GM21360 (cell line): ENCODE data around the gene APLF.
"Not testable (repeated sequence)": the region's sequence is repeated elsewhere in the genome, so short reads cannot be mapped to it uniquely, and the experiment has no call there.

Source experiments
- ATAC-seq: cut with Tn5 transposase; IDR thresholded peaks from one replicate; pipeline ENCODE4 v1.9.1; 2021; ENCODE audit warnings: mild to moderate bottlenecking, moderate library complexity; ENCODE audit not compliant: unreplicated experiment

The APLF gene

DNA sequence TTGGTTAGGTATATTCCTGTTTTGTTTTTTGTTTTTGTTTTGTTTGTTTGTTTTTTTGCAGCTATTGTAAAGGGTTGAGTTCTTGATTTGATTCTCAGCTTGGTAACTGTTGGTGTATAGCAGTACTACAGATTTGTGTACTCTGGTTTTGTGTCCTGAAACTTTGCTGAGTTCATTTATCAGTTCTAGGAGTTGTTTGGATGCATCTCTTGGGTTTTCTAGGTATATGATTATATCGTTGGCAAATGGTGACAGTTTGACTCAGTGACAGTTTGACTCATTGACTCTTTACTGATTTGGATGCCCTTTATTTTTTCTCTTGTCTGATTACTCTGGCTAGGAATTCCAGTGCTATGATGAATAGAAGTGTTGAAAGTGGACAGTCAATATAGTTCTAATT lies 53.7 kb downstream of the APLF start:
- ATAC-seq: no peak

DNA sequence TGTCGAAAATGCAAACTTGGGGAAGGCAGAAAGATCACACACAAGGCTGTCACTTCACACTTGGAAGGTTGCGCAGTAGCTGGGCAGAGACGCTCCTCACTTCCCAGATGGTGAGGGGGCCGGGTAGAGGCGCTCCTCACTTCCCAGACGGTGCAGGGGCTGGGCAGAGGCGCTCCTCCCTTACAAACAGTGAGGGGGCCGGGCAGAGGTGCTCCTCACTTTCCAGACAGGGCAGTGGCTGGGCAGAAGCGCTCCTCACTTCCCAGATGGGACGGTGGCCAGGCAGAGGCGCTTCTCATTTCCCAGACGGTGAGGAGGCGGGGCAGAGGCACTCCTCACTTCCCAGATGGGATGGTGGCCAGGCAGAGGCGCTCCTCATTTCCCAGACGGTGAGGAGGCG lies 59.6 kb downstream of the APLF start:
- not testable (repeated sequence) for ATAC-seq

DNA sequence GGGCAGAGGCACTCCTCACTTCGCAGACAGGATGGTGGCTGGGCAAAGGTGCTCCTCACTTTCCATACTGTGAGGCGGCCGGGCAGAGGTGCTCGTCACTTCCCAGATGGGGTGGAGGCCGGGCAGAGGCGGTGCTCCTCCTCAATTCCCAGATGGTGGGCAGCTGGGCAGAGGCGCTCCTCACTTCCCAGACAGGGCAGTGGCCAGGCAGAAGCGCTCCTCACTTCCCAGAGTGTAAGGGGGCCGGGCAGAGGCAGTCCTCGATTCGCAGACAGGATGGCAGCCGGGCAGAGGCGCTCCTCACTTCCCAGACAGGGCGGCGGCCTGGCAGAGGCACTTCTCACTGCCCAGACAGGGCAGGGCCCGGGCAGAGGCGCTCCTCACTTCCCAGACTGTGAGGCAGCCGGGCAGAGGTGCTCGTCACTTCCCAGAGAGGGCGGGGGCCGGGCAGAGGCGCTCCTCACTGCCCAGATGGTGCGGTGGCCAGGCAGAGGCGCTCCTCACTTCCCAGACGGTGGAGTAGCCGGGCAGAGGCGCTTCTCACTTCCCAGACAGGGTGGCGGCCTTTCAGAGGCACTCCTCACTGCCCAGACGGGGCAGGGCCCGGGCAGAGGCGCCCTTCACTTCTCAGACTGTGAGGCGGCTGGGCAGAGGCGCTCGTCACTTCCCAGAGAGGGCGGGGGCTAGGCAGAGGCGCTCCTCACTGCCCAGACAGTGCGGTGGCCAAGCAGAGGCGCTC lies 60.1 kb downstream of the APLF start:
- not testable (repeated sequence) for ATAC-seq

DNA sequence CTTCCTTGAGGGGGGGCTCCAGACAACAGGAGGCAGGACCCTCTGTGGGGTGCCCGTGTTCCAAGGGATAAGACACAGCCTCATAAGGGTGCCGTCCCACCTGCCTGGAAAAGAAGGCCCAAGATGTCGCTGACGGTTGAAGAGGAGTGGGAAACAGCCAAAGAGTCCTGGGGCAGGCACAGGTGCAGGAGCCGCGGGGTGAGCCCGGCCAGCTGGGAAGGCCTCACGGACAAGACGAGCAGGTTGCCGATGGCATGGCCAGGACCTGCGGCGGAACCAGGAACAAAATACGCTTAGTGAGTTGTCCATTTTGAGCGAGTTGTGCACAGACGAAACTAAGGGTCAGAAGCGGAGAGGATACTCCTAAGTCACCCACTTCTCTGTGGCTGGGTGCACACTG lies 61.8 kb downstream of the APLF start:
- ATAC-seq: not testable (repeated sequence)

DNA sequence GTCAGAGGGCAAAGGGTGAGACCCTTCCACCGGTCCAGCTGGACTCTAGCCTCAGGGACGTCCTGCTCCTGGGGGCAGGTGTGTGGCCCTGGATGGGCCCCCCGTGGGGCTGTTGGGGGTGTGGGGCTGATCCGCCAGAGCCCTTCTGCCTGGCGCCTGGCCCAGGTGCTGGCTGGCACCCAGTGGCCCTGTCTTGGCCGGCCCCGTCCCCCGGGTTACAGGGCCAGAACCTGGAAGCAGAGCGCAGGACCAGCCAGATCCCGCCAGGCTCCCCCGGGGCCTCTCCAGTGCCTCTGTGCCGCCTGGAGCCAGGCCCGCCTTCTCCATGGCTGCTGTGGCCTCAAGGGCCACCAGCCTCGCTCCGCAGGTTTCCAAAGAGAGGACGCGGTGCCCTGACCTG lies 62.3 kb downstream of the APLF start:
- ATAC-seq: not testable (repeated sequence)

DNA sequence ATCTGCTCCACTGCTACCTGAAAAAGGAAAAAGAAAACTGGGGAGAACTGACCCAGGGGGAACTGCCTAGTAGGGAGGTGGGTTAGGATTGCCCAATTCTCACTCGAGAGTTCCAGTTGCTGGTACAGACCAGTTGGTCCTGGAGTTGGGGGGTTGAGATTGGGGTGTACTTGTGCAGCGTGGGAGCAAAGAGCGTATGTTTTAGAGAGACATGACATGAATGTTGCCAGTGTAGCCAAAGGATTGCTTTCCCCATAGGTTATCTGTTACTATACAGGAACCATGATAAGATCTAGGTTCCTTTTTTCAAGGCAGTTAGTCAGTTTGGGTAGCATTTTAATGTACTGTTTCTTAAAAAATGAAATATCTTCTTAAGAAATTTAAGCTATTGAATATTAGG lies 68.6 kb downstream of the APLF start:
- no peak for ATAC-seq

DNA sequence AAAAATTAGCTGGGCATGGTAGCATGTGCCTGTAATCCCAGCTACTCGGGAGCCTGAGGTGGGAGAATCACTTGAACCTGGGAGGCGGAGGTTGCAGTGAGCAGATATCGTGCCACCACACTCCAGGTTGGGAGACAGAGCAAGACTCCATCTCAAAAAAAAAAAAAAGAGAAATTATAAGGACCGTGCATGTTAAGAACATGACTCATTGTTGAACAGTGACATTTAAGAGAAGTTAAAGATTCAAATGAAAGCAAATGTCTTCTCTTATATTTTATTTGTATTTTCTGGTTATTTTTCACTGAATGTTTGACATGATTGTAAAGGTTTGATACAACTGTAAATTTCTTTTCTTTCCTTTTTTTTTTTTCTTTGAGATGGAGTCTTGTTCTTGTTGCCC lies 69.6 kb downstream of the APLF start:
- no peak for ATAC-seq

DNA sequence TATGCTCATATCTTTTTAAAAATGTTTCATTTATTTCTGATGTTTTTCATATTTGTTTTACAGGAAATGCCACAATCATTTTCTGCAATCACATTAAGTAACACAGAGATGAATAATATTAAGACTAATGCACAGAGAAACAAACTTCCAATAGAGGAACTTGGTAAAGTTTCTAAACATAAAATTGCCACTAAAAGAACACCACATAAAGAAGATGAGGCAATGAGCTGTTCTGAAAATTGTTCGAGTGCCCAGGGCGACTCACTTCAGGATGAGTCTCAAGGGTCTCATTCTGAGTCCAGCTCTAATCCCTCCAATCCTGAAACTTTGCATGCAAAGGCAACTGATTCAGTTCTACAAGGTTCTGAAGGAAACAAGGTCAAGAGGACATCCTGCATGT lies 70.4 kb downstream of the APLF start:
- no peak for ATAC-seq

DNA sequence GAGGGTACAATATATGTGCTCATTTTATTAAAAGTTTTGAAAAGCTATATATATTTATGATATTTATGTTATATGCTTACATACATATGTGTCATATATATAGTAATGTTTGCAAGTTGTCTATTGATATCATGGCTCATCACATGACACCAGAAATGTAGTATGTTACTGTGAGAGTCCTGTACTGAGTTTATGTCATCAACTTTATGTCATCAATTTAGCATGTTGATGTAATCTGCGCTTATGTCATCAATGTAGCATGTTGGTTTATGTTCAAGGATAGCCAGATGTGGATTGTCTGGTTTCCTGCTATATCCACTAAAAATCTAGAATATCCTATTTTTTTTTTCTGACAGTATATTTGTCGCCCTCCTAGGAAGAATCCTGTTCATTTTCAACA lies 77.4 kb downstream of the APLF start:
- no peak for ATAC-seq

DNA sequence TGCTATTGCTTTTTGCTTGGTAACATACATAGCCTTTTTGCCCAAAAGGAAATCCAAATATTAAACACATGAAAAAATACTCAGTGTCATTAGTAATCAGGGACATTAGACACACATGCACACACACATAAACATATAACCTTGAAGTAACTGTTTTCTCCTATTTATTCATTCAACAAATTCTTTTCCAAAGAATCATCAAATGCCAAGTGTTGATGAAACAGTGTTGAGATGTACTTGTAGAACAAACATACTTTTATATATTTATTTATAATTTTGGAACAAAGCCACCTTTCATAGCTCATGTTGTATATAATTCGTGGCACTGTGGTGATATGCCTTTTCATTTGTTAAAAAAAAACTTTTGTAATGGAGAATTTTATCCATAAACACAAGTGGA lies 81.0 kb downstream of the APLF start:
- no peak for ATAC-seq

DNA sequence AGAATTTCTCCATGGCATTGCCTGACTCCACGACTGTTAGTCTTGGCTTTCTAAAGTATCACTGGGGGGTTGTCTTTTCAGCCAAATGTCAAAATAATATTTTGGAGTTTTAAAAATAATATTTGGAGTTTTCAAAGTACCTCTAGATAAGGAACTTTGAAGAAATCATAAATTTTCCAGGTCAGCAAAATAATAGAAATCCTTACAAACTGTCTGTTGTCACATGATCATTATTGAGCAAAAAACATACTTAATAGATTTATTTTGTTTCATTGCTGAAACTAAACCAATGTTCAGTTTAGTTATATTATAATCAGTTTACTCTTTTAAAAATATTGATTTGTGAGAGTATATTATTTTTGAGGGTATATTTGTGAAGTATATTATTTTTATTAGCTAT lies 85.7 kb downstream of the APLF start:
- ATAC-seq: no peak

DNA sequence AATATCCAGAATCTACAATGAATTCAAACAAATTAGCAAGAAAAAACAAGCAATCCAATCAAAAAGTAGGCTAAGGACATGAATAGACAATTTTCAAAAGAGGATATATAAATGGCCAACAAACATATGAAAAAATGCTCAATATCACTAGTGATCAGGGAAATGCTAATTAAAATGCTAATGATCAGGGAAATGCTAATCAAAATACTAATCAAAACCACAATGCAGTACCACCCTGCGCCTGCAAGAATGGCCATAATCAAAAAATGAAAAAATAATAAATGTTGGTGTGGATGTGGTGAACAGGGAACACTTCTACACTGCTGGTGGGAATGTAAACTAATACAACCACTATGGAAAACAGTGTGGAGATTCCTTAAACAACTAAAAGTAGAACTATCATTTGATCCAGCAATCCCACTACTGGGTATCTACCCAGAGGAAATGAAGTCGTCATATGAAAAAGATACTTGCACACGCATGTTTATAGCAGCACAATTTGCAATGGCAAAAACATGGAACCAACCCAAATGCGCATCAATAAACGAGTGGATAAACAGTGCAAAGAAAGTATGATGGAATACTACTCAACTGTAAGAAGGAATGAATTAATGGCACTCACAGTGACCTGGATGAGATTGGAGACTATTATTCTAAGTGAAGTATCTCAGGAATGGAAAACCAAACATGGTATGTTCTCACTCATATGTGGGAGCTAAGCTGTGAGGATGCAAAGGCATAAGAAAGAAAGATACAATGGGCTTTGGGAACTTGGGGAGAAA lies 88.2 kb downstream of the APLF start:
- ATAC-seq: not testable (repeated sequence)

DNA sequence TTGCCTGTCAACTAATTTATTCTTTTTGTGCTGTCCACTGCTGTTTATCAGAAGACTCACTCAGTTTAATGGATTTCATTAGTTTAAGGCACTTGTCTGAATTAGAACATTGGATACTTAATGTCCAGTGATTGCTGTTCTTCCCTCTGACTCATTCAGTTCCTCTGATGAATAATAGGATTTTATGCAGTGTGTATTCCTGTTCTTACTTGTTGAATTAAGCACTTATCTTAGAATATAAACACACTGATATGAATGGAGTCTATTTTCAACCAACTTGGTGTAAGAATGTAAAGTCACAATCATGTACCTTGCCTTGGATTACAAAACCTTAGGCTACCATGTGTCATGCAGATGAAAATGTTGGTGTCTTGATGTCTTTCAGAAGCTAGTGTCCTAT lies 89.0 kb downstream of the APLF start:
- no peak for ATAC-seq

DNA sequence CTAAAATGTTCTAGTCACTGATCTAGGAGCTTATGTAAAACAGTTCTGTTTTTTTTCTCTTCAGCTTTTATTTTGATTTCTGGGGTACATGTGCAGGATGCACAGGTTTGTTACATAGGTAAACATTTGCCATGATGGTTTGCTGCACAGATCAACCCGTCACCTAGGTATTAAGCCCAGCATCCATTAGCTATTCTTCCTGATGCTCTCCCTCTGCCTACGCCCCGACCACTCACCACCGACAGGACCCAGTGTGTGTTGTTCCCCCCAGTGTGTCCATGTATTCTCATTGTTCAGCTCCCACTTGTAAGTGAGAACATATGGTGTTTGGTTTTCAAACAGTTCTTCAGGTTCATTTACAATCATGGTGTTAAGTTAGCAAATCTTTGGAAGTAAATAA lies 91.2 kb downstream of the APLF start:
- ATAC-seq: no peak

DNA sequence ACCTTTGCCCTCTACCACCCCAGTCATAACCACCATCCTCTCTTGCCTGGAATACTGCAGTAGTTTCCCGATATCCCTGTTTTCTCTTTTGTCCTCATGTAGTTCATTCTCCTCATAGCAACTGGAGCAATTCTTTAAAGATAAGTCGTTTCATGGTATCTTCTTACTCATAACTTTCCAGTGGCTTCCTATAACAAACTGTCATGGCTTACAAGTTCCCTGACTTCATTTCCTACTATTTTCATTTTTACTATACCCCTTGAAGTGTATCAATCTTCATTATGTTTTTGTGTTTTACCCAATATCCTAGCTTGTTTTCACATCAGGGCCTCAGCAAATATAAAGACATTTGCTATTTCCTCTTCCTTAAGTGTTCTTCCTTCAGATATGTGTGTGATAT lies 92.3 kb downstream of the APLF start:
- ATAC-seq: no peak

DNA sequence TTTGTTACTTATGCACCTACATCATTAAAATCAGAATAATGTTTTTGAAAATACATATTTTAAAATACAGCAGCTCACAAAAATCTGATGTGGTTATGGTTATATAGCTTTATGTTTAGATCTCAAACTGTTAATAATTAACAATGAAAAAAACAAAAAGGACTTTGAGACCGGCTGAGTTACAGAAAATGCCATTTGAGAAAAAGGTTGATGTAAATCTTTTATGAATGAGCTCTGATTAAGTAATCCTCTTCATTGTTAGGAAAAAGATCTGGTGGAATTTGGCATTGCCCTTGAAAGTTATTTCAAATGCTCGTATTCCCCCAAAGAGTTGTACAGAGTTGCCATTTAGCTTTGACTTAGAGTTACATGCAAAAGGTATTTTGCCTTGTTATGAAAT lies 93.2 kb downstream of the APLF start:
- no peak for ATAC-seq

DNA sequence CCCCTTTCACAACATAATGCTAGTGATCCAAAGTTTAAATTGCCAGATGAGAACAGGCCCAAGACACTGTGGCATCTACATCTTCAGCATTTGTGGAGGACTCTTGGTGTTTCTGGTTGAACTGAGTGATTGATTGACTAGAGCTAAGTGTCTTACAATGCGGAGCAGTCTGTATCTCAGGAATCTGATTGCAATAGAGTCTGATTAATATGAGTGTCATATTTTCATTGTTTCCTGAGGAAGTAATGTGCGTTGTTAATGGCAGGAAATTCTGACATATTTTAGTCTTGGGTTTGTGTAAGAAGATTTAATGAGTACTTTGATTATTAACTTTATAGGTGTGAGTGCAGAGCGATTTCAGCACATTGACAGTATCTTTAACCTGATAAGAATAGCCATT lies 94.0 kb downstream of the APLF start:
- ATAC-seq: no peak

DNA sequence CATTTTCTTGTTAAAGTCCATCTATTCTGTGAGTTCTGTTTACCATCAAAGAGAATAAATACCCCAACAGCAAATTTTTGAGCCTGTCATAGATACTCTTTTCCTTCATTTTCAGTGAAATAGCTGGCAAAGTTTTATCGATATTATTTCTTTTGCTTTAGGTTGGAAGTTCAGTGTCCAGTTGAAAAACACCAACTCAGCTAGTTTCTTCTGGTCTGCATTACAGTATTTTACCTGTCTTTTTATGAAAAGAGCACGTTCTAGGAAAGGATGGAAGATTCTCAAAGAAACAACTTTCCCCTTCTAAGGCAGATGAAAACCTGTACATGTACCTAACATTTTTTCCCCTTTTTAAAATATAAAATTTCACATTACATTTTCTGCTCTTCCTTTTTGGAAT lies 95.5 kb downstream of the APLF start:
- ATAC-seq: no peak

DNA sequence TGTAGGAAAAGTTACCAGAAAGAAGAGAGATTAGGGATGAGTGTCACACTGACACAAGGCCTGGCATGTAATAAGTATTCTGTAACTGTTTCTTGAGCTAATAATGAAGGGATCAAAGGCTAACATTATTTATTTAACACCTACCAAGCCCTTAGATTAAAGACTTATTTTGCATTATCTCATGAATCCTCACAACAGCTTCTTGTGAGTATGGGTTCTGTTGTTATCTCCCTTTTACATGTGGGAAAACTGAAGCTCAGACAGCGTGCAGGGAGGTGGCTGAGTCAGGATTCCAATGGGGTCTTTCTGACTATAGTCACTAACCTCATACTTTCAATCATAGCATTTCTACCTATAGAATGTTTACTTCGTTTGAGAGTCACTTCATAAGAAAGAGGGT lies 97.0 kb downstream of the APLF start:
- no peak for ATAC-seq

DNA sequence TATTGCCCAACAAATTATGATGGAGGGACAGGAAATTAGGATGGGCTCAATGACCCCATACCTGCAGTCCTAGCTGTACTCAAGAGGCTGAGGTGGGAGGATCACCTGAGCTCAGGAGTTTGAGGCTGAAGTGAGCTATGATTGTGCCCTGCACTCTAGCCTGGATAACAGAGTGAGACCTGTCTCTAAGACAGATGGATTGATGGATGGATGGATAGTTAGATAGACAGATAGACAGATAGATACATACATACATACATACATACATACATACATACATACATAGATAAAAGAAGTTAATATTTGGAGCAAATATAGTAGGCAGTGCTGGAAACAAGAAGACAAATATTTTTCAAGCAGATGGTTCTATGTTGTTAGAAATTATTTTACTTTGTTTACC lies 97.9 kb downstream of the APLF start:
- no peak for ATAC-seq

DNA sequence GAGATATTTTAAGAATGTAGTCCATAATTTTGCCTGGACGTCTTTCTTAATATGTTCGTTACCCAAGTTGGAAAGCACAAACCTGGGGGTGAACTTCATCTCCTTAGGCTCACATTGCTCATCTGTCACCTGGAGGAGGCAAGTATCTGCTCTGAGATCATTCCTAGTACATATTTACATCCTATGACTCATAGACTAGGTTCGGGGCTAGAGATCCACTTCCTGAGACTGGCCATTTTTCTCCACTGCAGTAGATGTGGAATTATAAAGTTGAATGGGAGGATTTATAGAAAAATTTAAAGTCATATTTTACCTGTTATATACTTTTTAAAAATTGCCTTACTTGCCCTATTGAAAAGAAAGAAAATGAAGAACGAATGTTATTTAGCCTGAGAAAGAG lies 98.5 kb downstream of the APLF start:
- no peak for ATAC-seq

DNA sequence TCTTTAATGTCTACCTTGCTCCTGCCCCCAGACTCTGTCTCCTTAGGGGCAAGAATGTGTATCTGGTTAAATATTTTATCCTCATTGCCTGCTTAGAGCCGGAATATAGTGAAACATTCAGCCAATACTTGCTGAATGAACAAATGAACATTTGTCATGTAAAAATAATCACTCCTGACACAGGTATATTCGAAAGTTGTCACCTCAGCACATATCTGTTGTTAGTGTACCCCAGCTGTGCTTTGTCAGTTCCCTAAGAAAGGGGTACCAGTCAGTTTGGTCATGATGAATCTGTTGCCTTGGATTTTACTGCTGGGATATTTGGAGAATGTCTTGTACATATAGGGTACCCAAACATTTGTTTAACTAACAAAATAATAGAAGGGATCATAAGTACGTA lies 99.0 kb downstream of the APLF start:
- no peak for ATAC-seq

DNA sequence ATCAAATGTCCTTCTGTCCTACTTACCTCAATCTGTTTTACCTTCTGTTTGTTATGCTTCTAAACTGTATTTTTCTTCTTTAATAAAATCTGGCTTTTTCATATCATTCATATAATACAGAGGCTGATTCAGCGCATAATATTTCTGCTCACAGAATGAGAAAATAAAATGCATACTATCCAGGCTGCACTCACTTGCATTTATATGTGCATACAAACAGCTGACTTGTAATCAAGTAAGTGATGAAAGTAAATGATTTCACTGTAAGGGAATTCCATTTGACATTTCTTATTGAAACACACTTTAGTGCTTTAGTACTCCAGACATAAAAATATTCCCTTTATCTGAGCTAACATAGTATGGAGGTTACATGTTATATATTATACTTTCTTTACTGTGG lies 100.7 kb downstream of the APLF start:
- ATAC-seq: no peak
